Vagina (tissue), 2 donors: ENCODE results near the gene PDE8A.

Source experiments
- CTCF ChIP-seq, 3 experiments: fragments of 450-650 bp in 2 of 3; fragments of 200-600 bp in 1 of 3; sonication (generic) in 1 of 3; IDR thresholded peaks; one replicate each; pipeline ENCODE4 v1.5.1; 2017 to 2019; ENCODE audit warnings: antibody characterized with exemption in 3 of 3, mild to moderate bottlenecking in 2 of 3, moderate library complexity in 2 of 3
- POLR2A ChIP-seq, 2 donors: fragments of 450-650 bp; IDR thresholded peaks; one replicate each; pipeline ENCODE4 v1.6.1; 2017; ENCODE audit warnings: antibody characterized with exemption in 2 of 2, mild to moderate bottlenecking in 2 of 2, moderate library complexity in 2 of 2
- POLR2AphosphoS5 ChIP-seq, 2 donors: sonication (generic); formaldehyde crosslinking; IDR thresholded peaks; one replicate each; pipeline ENCODE4 v1.9.0; 2017; ENCODE audit warnings: antibody characterized with exemption in 2 of 2, mild to moderate bottlenecking in 2 of 2, low read depth in 1 of 2; ENCODE audit not compliant: insufficient read depth in 1 of 2

- TF ChIP-seq CTCF (IDR thresholded peaks at IDR 0.05) (no peak), POLR2A (IDR thresholded peaks at IDR 0.05) (no peak), POLR2AphosphoS5 (IDR thresholded peaks at IDR 0.05; ENCODE audit: insufficient read depth in 1 of 2, low read depth in 1 of 2) (no peak)
These were observed 12.4 kb upstream of the PDE8A start for GRCh38 chr15:84969257-84969656.
